ENCODE results near the gene AMBN.

Gene AMBN

DNA sequence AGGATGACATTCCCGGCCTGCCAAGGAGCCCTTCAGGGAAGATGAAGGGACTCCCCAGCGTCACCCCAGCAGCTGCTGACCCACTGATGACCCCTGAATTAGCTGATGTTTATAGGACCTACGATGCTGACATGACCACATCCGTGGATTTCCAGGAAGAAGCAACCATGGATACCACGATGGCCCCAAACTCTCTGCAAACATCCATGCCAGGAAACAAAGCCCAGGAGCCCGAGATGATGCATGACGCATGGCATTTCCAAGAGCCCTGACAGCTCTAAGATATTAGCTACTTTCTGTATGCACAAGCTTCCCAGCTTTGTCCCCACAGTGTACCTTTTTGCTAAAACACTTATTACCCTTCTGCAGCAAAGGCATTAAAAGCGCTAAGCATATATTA lies 14.4 kb downstream of the AMBN start:
- DNase-seq (ENCODE audit: low read depth): no peak
- TF ChIP-seq, protein P1, sequence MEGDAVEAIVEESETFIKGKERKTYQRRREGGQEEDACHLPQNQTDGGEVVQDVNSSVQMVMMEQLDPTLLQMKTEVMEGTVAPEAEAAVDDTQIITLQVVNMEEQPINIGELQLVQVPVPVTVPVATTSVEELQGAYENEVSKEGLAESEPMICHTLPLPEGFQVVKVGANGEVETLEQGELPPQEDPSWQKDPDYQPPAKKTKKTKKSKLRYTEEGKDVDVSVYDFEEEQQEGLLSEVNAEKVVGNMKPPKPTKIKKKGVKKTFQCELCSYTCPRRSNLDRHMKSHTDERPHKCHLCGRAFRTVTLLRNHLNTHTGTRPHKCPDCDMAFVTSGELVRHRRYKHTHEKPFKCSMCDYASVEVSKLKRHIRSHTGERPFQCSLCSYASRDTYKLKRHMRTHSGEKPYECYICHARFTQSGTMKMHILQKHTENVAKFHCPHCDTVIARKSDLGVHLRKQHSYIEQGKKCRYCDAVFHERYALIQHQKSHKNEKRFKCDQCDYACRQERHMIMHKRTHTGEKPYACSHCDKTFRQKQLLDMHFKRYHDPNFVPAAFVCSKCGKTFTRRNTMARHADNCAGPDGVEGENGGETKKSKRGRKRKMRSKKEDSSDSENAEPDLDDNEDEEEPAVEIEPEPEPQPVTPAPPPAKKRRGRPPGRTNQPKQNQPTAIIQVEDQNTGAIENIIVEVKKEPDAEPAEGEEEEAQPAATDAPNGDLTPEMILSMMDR (IDR thresholded peaks at IDR 0.05; ENCODE audit: low read length, missing control alignments): no peak

DNA sequence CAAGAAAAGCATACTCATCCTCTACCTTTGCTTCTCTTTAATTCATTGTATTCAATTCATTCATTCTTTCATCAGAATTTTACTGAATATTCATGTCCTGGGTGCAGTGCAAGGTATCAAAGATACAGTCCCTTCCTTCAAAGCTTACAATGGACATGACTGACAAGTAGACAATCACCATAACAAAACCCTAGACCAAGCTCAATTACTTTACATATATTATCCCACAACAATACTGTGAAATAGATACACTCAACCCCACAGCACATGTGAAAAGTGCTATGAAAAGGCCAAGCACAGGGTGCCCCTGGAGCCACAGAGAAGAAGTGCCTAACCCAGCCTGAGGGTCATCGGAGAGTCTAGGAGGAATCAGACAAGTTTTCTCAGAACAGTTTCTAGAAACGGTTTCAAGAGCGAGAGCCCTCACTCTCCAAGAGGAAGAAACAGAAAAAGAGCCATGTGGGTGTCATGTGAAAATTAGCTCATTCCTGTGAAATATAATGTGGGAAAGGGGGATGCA lies 15.3 kb downstream of the AMBN start:
- H3K4me3 ChIP-seq (replicated peaks; ENCODE audit: low read depth, low read length): no peak overlapping the region
- DNase-seq (ENCODE audit: low read depth): no peak
- TF ChIP-seq, protein P1 (IDR thresholded peaks at IDR 0.05; ENCODE audit: low read length, missing control alignments): no peak

More for the DNA sequence above, 14.4 kb downstream of the AMBN start:
- no peak overlapping the region for H3K4me3 ChIP-seq (replicated peaks; ENCODE audit: low read depth, low read length)

DNA sequence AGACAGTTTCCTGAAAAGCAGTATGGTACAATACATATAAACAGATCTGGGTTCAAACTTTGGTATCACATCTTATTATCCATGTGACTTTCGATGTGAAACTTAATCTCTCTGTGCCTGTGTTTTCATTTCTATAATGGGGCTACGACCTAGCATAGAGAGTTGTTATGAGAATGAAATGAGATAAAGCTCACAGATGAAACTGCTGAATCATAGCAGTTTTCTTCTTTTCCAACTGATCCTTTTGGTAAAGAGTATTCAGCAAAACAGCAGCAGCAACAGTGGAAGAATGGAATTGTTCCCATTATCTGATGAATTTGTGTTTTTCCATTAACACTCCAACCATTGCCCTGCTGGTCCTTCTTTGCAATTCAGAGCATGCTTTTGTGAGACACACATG lies 16.3 kb downstream of the AMBN start:
- TF ChIP-seq, protein P1 (IDR thresholded peaks at IDR 0.05; ENCODE audit: low read length, missing control alignments): no peak
- no peak for DNase-seq (ENCODE audit: low read depth)
- H3K4me3 ChIP-seq (replicated peaks; ENCODE audit: low read depth, low read length): no peak overlapping the region

DNA sequence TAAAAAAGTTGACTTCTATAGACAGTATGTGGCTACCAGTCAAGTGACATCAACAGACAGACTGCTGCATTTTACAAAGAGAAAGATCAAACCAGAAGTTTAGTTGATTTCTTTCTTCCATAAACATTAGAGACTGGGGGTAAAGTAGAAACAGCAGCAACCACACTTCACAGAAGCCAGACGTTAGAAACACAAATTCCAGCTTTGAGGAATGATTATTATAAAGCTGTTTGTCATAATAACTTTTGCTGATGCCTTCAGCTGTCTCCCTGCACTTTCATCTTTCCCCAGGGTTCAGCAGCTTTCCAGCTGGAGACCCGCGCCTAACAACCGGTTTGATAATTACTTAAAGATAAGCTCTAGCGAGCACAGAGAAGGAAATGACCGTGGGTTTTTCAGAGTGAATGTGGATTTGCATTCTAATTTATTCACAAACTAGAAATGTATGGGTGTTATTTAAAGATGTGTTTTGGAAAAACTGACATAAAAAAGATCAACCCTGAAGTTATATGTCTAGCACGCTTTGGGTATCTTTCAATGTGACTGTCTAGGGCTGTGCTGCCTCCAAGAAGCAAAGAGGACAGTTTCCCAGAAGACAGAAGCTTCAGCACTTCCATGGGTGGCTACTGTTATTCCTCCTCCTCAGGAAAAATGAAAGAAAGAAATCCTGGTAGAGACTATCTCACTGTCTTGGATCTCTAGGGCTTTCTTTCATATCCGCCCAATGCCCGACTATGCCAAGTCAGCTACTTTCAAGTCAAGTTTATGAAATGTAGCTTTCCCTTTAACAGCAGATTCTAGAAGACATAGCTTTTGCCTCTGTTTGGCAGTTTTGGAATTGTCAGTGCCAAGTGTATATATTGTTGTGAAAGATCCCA lies 21.5 kb downstream of the AMBN start:
- peak overlapping the region; percentile 33 for H3K4me3 ChIP-seq (replicated peaks; ENCODE audit: low read depth, low read length)
- DNase-seq (ENCODE audit: low read depth): peak; percentile 23

DNA sequence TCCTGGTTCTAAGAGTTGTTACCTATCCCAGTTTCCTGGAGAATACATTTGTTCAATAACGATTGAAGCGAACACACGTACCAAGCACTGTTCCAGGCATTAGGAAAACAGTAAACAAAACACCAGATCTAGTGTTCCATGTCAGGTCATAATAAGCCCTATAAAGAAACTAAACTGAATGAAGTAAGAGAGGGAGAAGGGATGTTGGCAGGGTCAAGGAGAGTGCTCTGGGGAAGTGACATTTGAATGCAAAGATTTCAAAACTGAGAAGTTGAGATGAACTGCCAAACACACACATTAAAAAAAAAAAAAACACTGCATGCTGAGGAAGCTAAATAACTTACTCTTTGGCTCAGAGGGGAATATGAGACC lies 22.1 kb downstream of the AMBN start:
- H3K4me3 ChIP-seq (replicated peaks; ENCODE audit: low read depth, low read length): peak overlapping the region; percentile 33
- no peak for DNase-seq (ENCODE audit: low read depth)
- TF ChIP-seq, protein P1 (IDR thresholded peaks at IDR 0.05; ENCODE audit: low read length, missing control alignments): no peak

More for the DNA sequence above, 21.5 kb downstream of the AMBN start:
- TF ChIP-seq, protein P1 (IDR thresholded peaks at IDR 0.05; ENCODE audit: low read length, missing control alignments): no peak

DNA sequence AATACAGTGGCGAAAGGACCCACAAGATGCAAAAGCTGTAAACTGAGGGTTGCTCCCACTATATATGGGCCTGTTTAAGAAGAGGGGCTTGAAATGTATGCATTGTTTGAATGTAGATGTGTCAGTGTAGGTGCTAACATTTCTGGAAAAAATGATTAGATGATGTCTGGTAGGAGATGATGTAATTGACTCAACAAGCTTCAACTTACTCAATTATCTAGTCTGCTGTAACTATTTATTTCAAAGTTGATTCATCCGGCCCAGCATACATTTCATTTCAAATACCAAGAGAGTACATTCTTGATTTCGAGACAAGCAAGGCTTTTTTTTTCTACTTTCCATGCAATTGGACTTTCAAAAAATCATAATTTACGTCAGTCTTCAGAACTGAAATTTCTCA lies 27.2 kb downstream of the AMBN start:
- no peak for DNase-seq (ENCODE audit: low read depth)
- TF ChIP-seq, protein P1 (IDR thresholded peaks at IDR 0.05; ENCODE audit: low read length, missing control alignments): no peak
- no peak overlapping the region for H3K4me3 ChIP-seq (replicated peaks; ENCODE audit: low read depth, low read length)

All from fibroblast of pulmonary artery (primary cell).